GM19099 (cell line): ENCODE data around the gene C6orf141.

Source experiments
- POLR2A ChIP-seq: IDR thresholded peaks from 3 replicates; pipeline ENCODE4 v1.6.1; 2011; ENCODE audit warnings: low read depth; ENCODE audit not compliant: insufficient read length; ENCODE audit errors: extremely low read depth

C6orf141 gene

GRCh38 chr6:49553384-49553783, 2.9 kb downstream of the C6orf141 start:
- TF ChIP-seq POLR2A = no peak

GRCh38 chr6:49555951-49556350, 5.5 kb downstream of the C6orf141 start:
- no peak for TF ChIP-seq POLR2A

GRCh38 chr6:49556429-49556837, 6.0 kb downstream of the C6orf141 start:
- no peak for TF ChIP-seq POLR2A

- TF ChIP-seq POLR2A = no peak
Observed at GRCh38 chr6:49557177-49557576, 6.7 kb downstream of the C6orf141 start.

GRCh38 chr6:49558238-49558637, 7.8 kb downstream of the C6orf141 start:
- no peak for TF ChIP-seq POLR2A

- TF ChIP-seq POLR2A = no peak
Observed at GRCh38 chr6:49563006-49563886, 12.8 kb downstream of the C6orf141 start.

- no peak for TF ChIP-seq POLR2A
Observed at GRCh38 chr6:49564552-49564951, 14.1 kb downstream of the C6orf141 start.

GRCh38 chr6:49565261-49565660, 14.8 kb downstream of the C6orf141 start:
- TF ChIP-seq POLR2A = no peak

GRCh38 chr6:49565855-49566254, 15.4 kb downstream of the C6orf141 start:
- TF ChIP-seq POLR2A = no peak

GRCh38 chr6:49570474-49571079, 20.1 kb downstream of the C6orf141 start:
- no peak for TF ChIP-seq POLR2A

- TF ChIP-seq POLR2A = no peak
Observed at GRCh38 chr6:49576618-49577017, 26.1 kb downstream of the C6orf141 start.

GRCh38 chr6:49579649-49580048, 29.2 kb downstream of the C6orf141 start:
- no peak for TF ChIP-seq POLR2A

- no peak for TF ChIP-seq POLR2A
Observed at GRCh38 chr6:49582529-49582928, 32.1 kb downstream of the C6orf141 start.
